K562 (cell line): ENCODE data around the gene ENTPD6.

ENCODE experiments used
- EP300 ChIP-seq: IDR thresholded peaks from 2 replicates; pipeline ENCODE4 v1.6.1; 2012; ENCODE audit warnings: low read length, improper control_type of control experiment
- GABPB2 ChIP-seq: fragments of 250-450 bp; sonication (Bioruptor Pico); conservative IDR thresholded peaks from 2 replicates; pipeline ENCODE4 v1.5.1; 2021; ENCODE audit warnings: mild to moderate bottlenecking
- POLR2H ChIP-seq: IDR thresholded peaks from 2 replicates; pipeline ENCODE4 v1.6.1; 2016; ENCODE audit warnings: missing genetic modification characterization, low read depth, mild to moderate bottlenecking, control low read depth, missing compliant biosample characterization, moderate library complexity
- RAD21 ChIP-seq, 2 experiments: fragments of 250-450 bp in 1 of 2; fragments of 450-650 bp in 1 of 2; sonication (Bioruptor Pico) in 1 of 2; formaldehyde crosslinking in 1 of 2; IDR thresholded peaks in 1 of 2; conservative IDR thresholded peaks in 1 of 2; 2 replicates each; pipeline versions ENCODE4 v1.4.0 to v1.8.0; 2020 to 2022; ENCODE audit warnings: mild to moderate bottlenecking in 2 of 2, moderate library complexity in 1 of 2
- SIRT6 ChIP-seq: IDR thresholded peaks from one replicate; pipeline ENCODE4 v1.6.1; 2012; ENCODE audit warnings: low read depth, mild to moderate bottlenecking, control low read depth, inconsistent platforms, low read length, moderate library complexity
- SOX6 ChIP-seq: fragments of 450-650 bp; IDR thresholded peaks from 2 replicates; pipeline ENCODE4 v1.6.1; 2014; ENCODE audit warnings: mild to moderate bottlenecking
- ZFX ChIP-seq: sonication (generic); formaldehyde crosslinking; IDR thresholded peaks from 2 replicates; pipeline ENCODE4 v1.8.0; 2022; ENCODE audit warnings: mild to moderate bottlenecking, missing genetic modification reagents, moderate library complexity
- ZNF274 ChIP-seq: IDR thresholded peaks from 2 replicates; pipeline ENCODE4 v1.6.1; 2011; ENCODE audit warnings: low read depth, mild to moderate bottlenecking, low read length, moderate library complexity, borderline replicate concordance
- TF ChIP-seq, protein P1 (sequence below), 2 experiments: fragments of 450-650 bp; conservative IDR thresholded peaks; 2 replicates each; pipeline ENCODE4 v1.6.1; 2017; ENCODE audit warnings: mild to moderate bottlenecking in 2 of 2, moderate library complexity in 2 of 2
- TF ChIP-seq, protein P2 (sequence below): fragments of 250-450 bp; sonication (Bioruptor Pico); IDR thresholded peaks from 2 replicates; pipeline ENCODE4 v1.8.0; 2021; ENCODE audit warnings: moderate library complexity, mild to moderate bottlenecking, inconsistent platforms
- TF ChIP-seq, protein P3 (sequence below), 2 experiments: fragments of 450-650 bp in 1 of 2; IDR thresholded peaks; 2 replicates each; pipeline ENCODE4 v1.6.1; 2011 to 2017; ENCODE audit warnings: low read depth in 2 of 2, antibody characterized with exemption in 1 of 2, borderline replicate concordance in 1 of 2, low read length in 1 of 2, mild to moderate bottlenecking in 1 of 2, mixed read lengths in 1 of 2; ENCODE audit not compliant: control insufficient read depth in 1 of 2
- TF ChIP-seq, protein P4 (sequence below): fragments of 250-450 bp; sonication (Bioruptor Pico); IDR thresholded peaks from 2 replicates; pipeline ENCODE4 v1.4.0; 2020; ENCODE audit warnings: mild to moderate bottlenecking
- TF ChIP-seq, protein P5 (sequence below): fragments of 450-650 bp; IDR thresholded peaks from 2 replicates; pipeline ENCODE4 v1.6.1; 2016
- TF ChIP-seq, protein P6 (sequence below): sonication (generic); formaldehyde crosslinking; IDR thresholded peaks from 2 replicates; pipeline ENCODE4 v1.5.0; 2020; ENCODE audit warnings: missing genetic modification reagents

DNA sequence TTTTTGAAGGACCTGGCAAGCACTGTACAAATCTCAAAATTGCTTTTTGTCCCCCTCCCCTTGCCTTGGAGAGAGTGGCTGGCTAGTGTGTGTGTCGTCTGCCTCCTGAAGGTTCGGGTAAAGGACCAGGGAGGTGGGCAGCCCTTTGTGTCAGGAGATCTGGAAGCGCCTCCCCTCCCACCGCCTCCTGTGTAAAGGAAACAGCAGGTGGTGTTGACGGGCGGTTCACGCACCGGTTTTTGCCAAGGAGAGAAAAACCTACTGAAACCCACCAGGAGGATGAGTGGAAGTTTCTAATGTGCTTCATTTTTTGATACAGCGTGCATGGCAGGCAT, 1.2 kb downstream of the ENTPD6 start:
- no peak for TF ChIP-seq POLR2H (tag)
- no peak for TF ChIP-seq RAD21 (CRISPR knock-in tag; conservative IDR thresholded peaks at IDR 0.05 in 1 of 2, IDR thresholded peaks at IDR 0.05 in 1 of 2)
- TF ChIP-seq, protein P1, sequence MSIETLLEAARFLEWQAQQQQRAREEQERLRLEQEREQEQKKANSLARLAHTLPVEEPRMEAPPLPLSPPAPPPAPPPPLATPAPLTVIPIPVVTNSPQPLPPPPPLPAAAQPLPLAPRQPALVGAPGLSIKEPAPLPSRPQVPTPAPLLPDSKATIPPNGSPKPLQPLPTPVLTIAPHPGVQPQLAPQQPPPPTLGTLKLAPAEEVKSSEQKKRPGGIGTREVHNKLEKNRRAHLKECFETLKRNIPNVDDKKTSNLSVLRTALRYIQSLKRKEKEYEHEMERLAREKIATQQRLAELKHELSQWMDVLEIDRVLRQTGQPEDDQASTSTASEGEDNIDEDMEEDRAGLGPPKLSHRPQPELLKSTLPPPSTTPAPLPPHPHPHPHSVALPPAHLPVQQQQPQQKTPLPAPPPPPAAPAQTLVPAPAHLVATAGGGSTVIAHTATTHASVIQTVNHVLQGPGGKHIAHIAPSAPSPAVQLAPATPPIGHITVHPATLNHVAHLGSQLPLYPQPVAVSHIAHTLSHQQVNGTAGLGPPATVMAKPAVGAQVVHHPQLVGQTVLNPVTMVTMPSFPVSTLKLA (conservative IDR thresholded peaks at IDR 0.05) = no peak
- no peak for TF ChIP-seq ZNF274
- no peak for TF ChIP-seq SOX6
- TF ChIP-seq, protein P2, sequence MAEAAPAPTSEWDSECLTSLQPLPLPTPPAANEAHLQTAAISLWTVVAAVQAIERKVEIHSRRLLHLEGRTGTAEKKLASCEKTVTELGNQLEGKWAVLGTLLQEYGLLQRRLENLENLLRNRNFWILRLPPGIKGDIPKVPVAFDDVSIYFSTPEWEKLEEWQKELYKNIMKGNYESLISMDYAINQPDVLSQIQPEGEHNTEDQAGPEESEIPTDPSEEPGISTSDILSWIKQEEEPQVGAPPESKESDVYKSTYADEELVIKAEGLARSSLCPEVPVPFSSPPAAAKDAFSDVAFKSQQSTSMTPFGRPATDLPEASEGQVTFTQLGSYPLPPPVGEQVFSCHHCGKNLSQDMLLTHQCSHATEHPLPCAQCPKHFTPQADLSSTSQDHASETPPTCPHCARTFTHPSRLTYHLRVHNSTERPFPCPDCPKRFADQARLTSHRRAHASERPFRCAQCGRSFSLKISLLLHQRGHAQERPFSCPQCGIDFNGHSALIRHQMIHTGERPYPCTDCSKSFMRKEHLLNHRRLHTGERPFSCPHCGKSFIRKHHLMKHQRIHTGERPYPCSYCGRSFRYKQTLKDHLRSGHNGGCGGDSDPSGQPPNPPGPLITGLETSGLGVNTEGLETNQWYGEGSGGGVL (CRISPR knock-in tag) = no peak
- no peak for TF ChIP-seq EP300
- no peak for TF ChIP-seq SIRT6
- TF ChIP-seq, protein P3, sequence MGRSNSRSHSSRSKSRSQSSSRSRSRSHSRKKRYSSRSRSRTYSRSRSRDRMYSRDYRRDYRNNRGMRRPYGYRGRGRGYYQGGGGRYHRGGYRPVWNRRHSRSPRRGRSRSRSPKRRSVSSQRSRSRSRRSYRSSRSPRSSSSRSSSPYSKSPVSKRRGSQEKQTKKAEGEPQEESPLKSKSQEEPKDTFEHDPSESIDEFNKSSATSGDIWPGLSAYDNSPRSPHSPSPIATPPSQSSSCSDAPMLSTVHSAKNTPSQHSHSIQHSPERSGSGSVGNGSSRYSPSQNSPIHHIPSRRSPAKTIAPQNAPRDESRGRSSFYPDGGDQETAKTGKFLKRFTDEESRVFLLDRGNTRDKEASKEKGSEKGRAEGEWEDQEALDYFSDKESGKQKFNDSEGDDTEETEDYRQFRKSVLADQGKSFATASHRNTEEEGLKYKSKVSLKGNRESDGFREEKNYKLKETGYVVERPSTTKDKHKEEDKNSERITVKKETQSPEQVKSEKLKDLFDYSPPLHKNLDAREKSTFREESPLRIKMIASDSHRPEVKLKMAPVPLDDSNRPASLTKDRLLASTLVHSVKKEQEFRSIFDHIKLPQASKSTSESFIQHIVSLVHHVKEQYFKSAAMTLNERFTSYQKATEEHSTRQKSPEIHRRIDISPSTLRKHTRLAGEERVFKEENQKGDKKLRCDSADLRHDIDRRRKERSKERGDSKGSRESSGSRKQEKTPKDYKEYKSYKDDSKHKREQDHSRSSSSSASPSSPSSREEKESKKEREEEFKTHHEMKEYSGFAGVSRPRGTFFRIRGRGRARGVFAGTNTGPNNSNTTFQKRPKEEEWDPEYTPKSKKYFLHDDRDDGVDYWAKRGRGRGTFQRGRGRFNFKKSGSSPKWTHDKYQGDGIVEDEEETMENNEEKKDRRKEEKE (IDR thresholded peaks at IDR 0.05; ENCODE audit: borderline replicate concordance in 1 of 2, control insufficient read depth in 1 of 2, low read depth in 2 of 2, low read length in 1 of 2) = no peak
- TF ChIP-seq ZFX = no peak
- no peak for TF ChIP-seq GABPB2 (CRISPR knock-in tag)
- TF ChIP-seq, protein P4, sequence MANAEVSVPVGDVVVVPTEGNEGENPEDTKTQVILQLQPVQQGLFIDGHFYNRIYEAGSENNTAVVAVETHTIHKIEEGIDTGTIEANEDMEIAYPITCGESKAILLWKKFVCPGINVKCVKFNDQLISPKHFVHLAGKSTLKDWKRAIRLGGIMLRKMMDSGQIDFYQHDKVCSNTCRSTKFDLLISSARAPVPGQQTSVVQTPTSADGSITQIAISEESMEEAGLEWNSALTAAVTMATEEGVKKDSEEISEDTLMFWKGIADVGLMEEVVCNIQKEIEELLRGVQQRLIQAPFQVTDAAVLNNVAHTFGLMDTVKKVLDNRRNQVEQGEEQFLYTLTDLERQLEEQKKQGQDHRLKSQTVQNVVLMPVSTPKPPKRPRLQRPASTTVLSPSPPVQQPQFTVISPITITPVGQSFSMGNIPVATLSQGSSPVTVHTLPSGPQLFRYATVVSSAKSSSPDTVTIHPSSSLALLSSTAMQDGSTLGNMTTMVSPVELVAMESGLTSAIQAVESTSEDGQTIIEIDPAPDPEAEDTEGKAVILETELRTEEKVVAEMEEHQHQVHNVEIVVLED = no peak
- TF ChIP-seq, protein P5, sequence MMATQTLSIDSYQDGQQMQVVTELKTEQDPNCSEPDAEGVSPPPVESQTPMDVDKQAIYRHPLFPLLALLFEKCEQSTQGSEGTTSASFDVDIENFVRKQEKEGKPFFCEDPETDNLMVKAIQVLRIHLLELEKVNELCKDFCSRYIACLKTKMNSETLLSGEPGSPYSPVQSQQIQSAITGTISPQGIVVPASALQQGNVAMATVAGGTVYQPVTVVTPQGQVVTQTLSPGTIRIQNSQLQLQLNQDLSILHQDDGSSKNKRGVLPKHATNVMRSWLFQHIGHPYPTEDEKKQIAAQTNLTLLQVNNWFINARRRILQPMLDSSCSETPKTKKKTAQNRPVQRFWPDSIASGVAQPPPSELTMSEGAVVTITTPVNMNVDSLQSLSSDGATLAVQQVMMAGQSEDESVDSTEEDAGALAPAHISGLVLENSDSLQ = no peak
- TF ChIP-seq, protein P6, sequence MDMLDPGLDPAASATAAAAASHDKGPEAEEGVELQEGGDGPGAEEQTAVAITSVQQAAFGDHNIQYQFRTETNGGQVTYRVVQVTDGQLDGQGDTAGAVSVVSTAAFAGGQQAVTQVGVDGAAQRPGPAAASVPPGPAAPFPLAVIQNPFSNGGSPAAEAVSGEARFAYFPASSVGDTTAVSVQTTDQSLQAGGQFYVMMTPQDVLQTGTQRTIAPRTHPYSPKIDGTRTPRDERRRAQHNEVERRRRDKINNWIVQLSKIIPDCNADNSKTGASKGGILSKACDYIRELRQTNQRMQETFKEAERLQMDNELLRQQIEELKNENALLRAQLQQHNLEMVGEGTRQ = no peak
